Measurements from ENCODE around the gene PRKAR1A.

PRKAR1A gene

DNA sequence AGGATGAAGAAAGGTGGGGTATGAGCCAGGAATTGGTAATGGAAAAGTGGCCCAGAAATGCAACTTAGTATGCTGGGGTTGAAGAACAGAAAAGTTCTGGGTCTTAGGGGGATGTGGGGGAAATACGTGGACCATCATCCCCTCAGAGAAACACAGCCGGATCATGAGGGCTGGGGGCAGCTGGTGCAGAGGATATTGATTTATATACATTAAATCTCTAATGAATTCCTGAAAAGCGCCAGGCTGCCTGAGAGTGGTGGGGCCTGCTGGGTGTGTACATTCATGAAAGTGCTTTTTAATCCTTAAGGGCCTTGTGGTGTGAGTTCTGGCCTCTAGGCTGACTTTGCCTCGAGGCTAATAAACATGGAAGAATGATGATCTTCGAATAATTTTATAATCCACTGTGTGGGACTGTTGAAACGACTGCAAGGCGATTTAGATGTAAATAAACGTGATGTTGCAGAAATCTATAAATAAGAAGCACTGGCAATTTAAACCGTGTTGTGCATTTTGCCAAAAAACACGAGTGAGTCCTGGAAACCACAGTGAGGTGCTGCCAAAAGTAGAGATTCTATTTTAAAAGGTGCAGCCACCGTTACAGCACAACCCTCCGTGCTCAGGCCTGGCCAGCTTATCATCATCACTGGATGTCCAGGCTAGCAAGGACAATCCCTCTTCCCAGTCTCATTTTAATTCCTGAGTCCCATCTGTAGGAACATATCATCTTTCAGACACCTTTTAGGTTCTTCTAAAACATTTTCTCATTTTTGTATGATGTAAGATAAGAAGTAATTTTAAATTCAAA, 32.1 kb downstream of the PRKAR1A start:
- no peak for DNase-seq

DNA sequence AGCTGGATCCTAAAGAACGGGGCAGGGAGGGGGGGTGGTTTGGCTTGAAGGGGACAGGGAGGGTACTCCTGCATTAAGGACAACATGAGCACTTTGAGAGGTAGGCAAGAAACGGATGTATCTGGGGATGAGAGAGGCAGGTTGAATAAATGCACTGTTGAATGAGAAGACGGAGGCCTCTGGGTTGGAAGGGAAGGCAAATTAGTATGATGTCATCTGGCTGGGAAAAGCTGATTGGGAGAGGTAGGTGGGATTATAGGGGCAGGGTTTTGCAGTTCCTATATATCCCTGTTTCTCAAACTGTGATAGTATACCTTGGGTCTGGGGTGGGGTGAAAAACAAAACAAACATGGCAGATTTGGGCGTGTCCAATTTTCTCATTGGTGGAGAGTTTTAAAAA, 44.3 kb downstream of the PRKAR1A start:
- DNase-seq: no peak

DNA sequence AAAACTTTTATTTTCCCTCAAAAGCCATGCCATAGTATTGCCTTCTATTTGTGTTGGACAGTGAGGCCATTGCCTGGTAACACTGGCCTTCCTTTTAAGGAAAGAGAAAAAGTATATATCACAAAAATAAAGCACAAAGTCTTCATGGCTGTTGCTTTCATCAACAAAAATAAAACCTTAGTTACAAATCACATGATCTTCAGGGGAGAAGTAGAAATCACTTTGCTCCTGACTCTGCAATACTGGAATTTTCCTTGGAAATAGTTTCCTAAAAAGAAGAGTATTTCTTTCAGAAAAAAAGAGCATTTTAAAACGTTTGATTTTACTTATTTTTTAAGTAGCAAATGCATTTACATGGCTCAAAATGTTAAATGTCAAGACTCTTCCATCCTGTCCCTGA, 47.1 kb downstream of the PRKAR1A start:
- no peak for DNase-seq

DNA sequence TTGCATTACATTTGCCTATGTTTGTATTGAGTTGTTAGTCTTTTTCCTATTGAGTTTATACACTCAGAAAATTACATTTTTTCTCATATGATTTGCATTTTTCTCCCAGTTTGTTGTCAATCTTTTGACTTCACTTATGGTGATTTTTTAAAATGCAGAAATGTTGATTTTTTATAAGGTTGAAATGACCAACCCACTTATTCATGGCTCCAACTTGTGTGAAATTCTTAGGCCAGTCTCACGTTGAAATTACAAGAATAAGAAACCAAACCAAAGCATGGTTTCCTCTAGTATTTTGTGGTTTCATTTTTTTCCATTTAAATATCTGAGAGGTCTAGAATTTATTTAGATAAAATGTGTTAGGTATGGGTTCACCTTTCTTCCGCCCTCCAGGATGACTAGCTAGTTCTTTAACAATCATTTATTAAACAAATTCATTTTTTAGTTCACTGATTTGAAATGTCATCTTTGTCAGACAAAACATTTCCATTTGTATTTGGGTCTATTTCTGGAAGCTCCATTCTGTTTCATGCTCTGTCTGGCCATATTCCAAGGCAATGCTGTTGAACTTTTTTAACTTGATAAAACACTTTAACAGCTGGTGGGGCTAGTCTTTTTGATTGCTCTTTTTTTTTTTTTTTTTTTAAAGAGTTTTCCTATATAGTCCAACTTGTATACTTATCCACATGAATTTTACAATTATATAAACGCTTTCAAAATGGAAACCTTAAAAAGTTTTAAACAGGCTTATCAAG, 48.9 kb downstream of the PRKAR1A start:
- no peak for DNase-seq

DNA sequence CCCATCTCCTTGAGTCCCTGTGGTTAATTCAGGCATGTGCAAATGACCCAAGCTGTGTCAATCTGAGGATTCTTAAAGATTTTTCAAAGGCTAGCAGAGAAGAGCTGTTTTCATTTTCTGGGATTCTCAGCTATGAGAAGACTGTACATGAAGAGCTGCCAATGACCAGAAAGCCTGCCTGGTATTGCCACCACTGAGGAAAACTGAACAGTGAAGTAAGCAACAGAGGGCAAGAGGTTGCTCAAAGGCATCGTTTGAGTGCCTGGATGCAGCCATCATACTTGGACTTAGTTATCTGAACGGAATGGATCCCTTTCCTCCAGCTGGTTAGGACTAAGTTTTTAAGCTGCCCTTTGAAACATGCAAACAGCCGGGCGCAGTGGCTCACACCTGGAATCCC, 50.5 kb downstream of the PRKAR1A start:
- DNase-seq: no peak

DNA sequence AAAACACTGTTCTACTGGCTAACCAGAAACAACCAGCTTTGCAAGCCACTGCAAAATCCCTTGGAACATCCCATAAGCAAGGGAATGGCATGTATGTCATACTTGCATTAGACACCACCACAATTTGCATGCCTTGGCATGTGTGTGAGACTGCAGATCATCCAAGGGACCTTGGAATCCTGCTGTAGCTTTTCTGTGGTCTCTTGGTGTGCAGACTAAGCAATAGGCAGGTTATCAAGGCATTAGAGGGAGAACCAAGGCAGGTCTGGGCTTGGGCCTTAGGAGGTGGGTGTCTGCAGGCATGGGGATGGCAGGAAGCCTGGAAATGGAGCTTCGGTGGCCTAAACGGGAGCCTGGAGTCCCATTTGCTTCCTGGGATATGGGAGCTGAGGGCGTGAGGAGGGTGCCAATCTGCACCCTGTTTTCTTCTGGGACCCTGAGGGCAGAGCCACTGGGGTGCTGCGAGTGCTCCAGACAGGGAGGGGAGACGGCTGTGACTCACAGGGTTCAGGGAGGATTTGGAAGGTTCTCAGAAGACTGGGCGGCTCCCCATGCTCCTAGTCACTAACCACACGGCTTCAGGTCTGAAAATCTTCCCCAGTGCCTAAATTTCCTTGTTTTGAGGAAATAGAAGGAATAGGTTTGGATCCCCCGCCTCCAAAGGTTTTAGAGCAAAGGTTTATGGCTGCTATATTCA, 52.3 kb downstream of the PRKAR1A start:
- no peak for DNase-seq

DNA sequence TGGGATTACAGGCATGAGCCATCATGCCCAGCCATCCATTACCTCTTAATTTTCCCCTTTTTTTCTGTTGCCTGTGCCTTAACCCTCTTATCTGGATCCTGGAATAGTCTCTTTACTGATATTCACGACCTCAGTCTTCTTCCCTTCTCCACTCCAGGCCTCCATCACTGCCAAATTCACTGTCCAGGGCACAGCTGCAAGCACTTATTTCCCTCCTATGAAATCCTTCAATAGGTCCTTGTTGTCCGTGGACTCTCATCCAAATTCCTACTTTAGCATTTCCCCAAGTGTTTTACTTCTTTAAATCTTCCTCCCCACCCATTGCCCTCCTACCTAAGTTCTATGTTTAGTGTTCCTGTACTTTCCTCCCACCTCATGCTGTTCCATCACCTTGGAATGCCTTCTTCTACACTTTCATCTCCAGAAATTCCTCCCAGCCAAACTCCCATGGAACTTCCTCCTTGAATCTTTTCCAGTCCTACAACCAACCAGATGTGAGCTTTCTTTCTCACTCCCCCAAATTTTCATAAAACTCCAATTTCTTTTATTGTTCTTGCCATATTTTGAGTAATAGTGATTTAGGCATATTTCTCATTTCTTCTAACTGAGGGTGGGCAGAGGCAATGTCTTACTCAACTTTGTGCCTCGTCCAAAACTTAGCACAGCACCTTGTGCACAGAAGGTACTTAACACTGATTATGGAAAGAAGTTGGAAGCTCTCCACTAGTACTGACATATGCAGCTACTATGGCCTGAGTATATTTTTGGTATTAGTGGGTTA, 53.6 kb downstream of the PRKAR1A start:
- DNase-seq: no peak

DNA sequence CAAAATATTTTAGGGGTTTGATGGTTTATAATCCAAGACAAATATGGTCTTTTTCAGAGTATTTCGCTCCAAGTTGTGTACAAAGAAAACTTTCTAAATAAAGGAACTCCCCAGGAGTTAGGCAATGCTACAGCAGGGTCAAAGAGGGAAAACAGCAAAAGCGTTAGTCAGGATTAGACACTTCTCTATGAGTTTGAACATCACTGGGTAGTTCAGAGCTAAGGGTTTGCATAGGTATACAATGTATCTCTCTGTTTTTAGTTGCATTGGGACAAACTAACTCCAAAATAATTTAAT, 54.2 kb downstream of the PRKAR1A start:
- DNase-seq: no peak

DNA sequence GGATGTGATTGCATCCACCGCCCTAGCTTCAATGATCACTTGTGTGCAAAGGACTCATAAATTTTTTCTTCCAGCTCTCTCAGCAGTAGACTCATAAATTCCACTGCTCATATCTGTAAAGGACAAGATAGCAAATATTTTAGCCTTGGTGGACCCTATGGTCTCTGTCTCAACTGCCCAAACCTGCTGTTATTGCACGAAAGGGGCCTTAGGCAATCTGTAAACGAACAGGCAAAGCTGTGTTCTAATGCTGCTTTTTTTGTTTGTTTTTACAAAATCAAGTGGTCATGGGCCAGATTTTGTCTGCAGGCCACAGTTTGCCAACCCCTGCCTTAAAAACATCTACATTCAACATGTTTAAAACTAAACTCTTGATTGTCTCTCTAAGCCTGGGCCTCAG, 54.8 kb downstream of the PRKAR1A start:
- no peak for DNase-seq

DNA sequence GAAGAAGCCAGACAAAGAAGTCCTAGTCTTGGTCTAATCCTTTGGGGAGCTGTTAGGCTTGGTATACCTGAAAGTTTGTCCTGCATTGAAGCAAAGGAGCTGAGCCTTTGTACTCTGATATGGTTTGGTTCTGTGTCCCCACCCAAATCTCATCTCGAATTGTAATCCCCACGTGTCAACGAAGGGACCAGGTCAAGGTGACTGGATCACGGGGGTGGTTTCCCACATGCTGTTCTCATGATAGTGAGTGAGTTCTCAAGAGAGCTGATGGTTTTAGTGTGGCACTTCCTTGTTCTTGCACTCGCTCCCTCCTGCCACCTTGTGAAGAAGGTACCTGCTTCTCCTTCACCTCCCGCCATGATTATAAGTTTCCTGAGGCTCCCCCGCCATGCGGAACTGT, 55.4 kb downstream of the PRKAR1A start:
- no peak for DNase-seq

DNA sequence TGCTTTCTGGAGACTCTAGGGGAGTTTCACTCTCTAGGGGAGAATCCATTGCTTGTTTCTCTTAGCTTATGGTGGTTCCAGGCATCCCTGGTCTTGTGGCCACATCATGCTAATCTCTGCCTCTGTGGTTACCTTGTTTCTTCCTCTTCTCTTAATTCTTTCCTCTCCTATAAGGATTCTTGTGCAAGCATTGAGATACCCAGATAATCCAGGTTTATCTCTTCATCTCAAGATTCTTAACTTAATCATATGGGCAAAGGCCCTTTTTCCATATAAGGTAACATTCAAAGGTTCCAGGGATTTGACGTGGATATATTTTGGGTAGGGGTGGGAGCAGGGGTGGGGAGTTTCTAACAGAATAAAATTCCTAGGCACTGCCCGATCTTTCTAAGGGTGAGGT, 56.4 kb downstream of the PRKAR1A start:
- DNase-seq: no peak

DNA sequence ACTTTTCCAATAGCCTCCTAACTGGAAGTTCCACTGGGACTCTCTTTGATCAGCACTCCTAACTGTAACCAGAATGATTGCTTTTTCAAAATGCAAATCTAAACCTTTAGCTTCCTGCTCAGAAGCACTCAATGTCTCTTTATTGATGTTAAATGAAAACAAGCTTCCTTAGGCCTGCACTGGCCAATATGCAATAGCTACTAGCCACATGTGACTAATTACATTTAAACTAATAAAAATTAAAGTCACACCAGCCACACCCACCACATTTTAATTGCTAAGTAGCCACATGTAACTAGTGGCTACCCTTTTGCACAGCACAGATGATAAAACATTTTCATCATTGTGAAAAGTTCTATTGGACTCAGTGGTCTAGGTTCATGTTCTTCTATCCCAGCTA, 57.1 kb downstream of the PRKAR1A start:
- no peak for DNase-seq

DNA sequence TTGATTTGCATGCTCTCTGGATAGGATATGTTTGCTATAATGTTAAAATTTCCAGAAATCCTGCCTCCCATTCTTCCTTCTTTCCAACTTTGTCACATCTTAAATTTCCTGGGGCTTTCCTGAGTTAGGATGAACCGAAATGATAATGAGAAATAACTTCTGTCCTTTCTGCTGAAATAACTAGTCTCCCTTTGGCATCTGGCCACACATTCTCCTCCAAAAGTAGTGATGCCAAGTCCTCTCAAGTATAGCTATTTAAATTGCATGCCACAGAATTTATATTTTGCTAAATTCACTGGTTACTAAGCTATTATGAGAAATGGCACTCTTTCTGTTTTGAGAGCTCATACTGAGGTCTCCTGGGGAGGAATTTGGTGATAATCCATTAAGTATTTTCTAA, 58.3 kb downstream of the PRKAR1A start:
- no peak for DNase-seq

DNA sequence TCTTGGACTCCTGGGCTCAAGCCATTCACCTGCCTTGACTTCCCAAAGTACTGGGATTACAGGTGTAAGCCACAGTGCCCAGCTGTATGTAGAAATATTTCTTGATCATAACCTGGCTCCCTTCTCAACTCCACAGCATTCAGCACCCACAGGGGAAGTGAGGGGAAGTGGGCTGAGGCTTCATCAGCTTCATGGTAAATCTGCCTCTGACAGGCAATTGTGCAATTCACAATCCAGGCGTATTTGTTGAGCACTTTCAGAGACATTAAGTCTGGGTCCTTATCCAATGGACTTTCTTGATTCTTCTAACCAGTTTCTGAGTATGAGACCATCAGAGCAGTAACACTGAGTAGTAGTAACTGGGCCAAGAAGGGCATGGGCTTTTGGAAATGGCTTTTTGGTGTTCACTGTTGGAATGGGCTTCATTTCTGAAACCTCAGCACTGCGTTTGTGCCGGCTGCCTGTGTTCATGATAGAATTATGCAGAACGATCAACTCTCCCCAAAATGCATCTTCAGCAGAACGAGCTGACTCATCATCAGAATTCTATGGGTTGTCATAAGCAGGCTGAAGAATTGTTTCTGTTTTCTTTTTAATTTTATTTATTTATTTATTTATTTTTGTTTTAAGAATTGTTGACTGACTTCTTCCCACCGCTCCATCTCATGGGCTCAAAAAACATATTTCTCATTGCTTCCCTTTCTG, 60.1 kb downstream of the PRKAR1A start:
- no peak for DNase-seq

DNA sequence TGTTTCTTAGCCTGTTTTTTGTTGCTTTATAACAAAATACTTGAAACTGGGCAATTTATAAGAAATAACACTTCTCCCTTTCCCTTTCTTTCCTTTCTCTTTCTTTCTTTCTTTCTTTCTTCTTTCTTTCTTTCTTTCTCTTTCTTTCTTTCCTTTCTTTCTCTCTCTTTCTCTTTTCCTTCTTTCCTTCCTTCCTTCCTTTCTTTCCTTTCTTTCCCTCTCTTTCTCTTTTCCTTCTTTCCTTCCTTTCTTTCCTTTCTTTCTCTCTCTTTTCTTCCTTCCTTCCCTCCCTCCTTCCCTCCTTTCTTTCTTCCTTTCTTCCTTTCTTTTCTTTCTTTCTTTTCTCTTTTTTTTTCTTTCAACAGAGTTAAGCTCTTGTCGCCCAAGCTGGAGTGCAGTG, 61.1 kb downstream of the PRKAR1A start:
- DNase-seq: no peak

DNA sequence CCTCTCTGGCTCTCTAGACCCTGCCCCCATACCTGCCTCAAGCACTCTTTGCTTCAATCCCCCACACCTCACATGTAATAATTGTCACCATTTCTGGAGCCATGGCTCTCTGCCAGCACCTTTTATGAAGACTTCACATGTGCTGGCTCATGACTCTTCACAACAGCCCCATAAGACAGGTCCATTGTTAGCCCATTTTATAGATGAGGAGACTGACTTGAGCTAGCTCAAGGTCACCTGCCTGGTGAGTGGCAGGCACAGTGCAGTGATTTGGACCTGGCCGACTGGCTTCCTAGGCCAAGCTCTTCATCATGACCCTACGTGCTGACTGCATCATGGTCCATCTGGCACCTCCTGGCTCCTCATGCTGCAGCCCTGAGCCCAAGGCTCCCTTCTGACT, 63.9 kb downstream of the PRKAR1A start:
- DNase-seq: no peak

DNA sequence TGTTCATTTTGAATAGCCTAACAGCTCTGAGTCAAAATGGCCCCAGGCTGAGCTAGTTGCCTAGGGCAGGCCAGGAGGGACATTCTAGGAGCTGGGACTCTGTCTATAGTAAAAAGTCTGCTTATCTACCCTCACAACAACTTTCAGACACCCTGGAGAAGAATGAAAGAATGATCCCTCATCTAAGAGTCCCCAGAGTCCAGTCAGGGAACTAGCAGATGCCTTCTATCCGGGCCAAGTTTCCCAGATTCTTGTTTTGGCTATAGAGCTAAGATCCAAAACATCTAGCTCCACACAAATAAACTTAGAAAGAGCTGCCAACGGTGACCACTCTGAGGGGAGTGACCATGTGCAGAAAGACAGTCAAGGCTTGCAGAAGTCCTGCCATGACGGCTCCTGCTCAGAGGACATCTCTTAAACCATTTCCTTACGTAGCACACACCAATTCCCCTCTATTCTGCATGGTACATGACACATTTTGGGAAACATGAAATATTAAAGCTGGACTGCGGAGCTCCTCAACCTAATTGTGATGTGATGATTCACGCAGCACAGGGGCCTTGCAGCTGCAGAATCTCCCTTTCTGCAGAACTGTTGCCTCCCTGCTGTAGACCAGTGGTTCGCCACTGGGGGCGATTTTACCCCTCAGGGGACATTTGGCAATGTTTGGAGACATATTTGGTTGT, 64.7 kb downstream of the PRKAR1A start:
- peak; percentile 65 for DNase-seq

DNA sequence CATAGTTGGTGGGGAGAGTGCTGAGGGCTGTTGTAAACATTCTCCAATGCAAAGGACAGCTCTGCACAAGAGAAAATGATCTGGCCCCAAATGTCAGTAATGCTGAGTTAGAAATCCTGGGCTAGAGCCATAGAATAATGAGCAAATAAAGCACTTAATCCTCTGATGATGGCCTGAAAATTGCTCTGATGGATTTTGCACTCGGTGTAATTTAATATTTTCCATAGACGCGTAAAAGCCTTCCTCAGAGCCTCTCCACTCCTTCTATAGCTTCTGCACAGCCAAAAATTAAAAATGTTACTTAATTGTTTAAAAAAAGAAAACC, 65.2 kb downstream of the PRKAR1A start:
- DNase-seq: no peak

DNA sequence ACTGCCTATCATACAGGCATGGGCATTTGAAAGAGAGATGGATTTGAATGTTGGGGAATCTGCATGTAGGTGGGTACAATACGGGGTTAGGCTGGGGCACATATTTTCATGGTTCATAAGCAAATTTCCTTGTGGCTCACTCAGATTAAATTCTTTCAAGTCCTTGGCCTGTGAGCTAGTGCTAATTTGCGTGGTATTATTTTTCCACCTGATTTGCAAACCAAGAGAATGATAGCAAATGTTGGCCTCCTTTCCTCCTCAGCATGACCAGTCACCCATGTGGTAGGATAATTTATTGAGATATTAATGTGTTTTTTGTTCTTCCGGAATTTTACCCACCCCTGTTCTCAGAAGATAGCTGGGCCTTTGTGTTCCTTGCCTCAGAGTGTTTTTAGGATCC, 66.0 kb downstream of the PRKAR1A start:
- no peak for DNase-seq

DNA sequence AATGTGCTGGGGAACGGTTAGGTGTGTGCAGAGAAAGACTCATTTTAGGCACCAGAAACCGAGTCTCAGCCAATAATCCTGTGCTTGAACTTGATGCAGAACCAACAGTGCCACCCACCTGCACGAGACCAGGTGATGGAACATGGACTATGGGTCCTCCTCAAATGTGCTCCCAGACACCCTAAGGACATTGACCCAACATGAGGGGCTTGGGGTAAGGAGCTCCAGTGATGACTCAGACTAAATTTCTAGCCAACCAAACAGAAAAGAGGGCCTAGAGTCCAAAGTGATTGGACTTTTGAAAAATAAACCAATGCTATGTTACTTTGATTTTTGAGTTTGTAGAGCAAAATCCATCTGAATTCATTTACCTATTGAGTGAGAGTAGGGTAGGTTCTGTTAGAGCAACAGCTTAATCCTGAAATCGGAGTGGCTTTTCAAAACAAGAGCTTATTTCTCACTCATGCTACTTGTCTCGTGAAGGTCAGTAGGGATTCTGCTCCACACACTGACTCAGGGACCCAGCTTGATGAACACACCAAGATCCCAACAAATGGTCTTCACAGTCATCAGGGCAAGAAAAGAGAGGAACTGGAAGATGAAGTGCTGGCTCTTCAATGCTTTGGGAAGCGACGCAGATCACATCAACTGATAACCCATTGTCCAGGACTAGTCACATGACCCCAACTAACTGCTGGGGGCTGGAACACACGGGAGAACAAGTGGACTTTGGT, 67.1 kb downstream of the PRKAR1A start:
- no peak for DNase-seq

DNA sequence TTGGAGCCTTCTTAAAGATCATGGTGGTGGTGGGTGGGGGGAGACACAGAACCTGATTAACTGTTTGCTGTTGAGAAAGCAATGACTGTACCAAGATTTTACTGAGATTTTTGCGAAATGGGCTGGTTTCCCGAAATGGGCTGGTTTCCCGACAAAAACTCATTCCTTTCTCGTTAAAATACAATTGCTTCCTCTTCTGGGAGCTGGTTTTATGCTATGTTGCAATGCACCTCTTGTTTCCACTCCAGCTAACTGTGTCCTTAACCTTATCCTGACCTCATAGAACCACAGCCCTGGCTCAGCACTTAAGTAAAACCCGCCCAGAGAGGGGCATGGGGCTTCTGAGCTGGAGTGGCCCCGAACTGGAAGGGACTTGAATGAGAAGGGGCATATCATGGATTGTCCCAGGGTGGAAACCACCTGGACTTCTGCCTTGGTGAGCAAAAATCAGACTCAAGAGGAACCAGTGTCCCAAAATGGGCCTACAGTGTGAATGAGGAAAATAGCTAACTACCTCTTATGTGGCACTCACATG, 68.1 kb downstream of the PRKAR1A start:
- DNase-seq: peak; percentile 76
